Aorta (tissue), 5 donors: ENCODE data around the gene TRPM3. TPM values are rescaled to one million over a fixed set of nuclear protein-coding genes. Genes with fewer than 3 reads are reported as not detected.
"Not testable (repeated sequence)": the region's sequence is repeated elsewhere in the genome, so short reads cannot be mapped to it uniquely, and the experiment has no call there.

Experiments
- ATAC-seq: fragments of 200-7000 bp; cut with Tn5 transposase; one replicate; pipeline ENCODE4 v1.9.1; 2022; ENCODE audit warnings: moderate library complexity; ENCODE audit not compliant: low FRiP score
- DNase-seq, 2 donors: peaks; one replicate each; pipeline ENCODE4 v3.0.0-alpha.2; 2020
- H3K27ac ChIP-seq, 2 donors: one replicate each; pipeline ENCODE4 v1.5.1; 2013; ENCODE audit warnings: low read length in 2 of 2, mild to moderate bottlenecking in 2 of 2, moderate library complexity in 2 of 2, control low read depth in 1 of 2, inconsistent platforms in 1 of 2, low read depth in 1 of 2
- H3K27me3 ChIP-seq, 2 donors: one replicate each; pipeline ENCODE4 v1.6.1; 2013; ENCODE audit warnings: control low read depth in 1 of 2, low read length in 1 of 2, mild to moderate bottlenecking in 1 of 2, moderate library complexity in 1 of 2; ENCODE audit not compliant: insufficient read depth in 2 of 2, control insufficient read depth in 1 of 2
- H3K36me3 ChIP-seq, 2 donors: one replicate each; pipeline ENCODE4 v1.6.1; 2013; ENCODE audit warnings: control low read depth in 1 of 2, low read length in 1 of 2, mild to moderate bottlenecking in 1 of 2; ENCODE audit not compliant: insufficient read depth in 2 of 2, control insufficient read depth in 1 of 2
- H3K4me1 ChIP-seq, 2 donors: one replicate each; pipeline ENCODE4 v1.6.1; 2013; ENCODE audit warnings: low read length in 2 of 2, control low read depth in 1 of 2, mild to moderate bottlenecking in 1 of 2, moderate library complexity in 1 of 2; ENCODE audit not compliant: insufficient read depth in 2 of 2, control insufficient read depth in 1 of 2
- H3K4me3 ChIP-seq, 2 donors: one replicate each; pipeline ENCODE4 v1.5.1; 2013; ENCODE audit warnings: low read length in 2 of 2, control low read depth in 1 of 2, mild to moderate bottlenecking in 1 of 2
- H3K9me3 ChIP-seq: one replicate; pipeline ENCODE4 v1.6.1; 2013; ENCODE audit warnings: mild to moderate bottlenecking, low read length; ENCODE audit not compliant: control insufficient read depth
- WGBS, 2 donors: extraction: QIAGEN DNeasy Blood & Tissue Kit; methylation state at CpG; one replicate each; pipeline ENCODE4 v1.1.7; 2013; 5-methylcytosine and 5-hydroxymethylcytosine counted together
- intact Hi-C, 2 donors: fragments of 100-400 bp; cut with DNase I; formaldehyde crosslinking; loops; one replicate each; pipeline versions ENCODE4 v1.14.2 to v1.15.0; 2022
- polyA plus RNA-seq, 2 donors: library from polyadenylated mRNA; stranded (reverse); fragments of 200-250 nt; gene quantifications; one replicate each; pipeline ENCODE4 v1.2.3, GENCODE V29; 2013
- total RNA-seq, 2 donors: library from RNA; stranded (reverse); fragmentation: NEBNext Ultra II Directional; extraction: Animal tissue kit (Norgen Biotek cat#: 25700); gene quantifications; one replicate each; pipeline ENCODE4 v1.2.1, GENCODE V29; 2021
- donor health status: healthy with polysubstance abuse.
- donor health status: Bipolar disorder and iron deficiency.
- donor health status: DM: no; HTN: no; CAD: no.
- donor health status: DM: no; HTN: no; CAD: no.
- donor health status: DM: yes; HTN: yes; CAD: no.

TRPM3 gene
- total and polyA plus RNA-seq, 4 donors, result 0.13 to 5.7 (median 1.7) TPM

- Histone ChIP-seq H3K27me3 (no peaks in the 10 kb centered on the region), H3K4me3 (no peak overlapping the region), H3K4me1 (no peaks in the 10 kb centered on the region), H3K36me3 (no peaks in the 10 kb centered on the region), H3K9me3 (no peaks in the 10 kb centered on the region), H3K27ac (no peak overlapping the region)
- DNase-seq (no peak), ATAC-seq (no peak)
- WGBS, 2 donors, result 90% methylated on average over 1 of the region's 1 CpG
- intact Hi-C loops, result no loop called here
These were observed 140.1 kb downstream of the TRPM3 start for GRCh38 chr9:70981312-70981711.

- no peaks in the 10 kb centered on the region for H3K4me1 ChIP-seq
- DNase-seq (no peak), ATAC-seq (no peak)
- H3K4me3 ChIP-seq, result no peak overlapping the region
- H3K36me3 ChIP-seq, result no peaks in the 10 kb centered on the region
- no peaks in the 10 kb centered on the region for H3K27me3 ChIP-seq
- WGBS, 2 donors, result 74 to 75% methylated on average over 4 of the region's 4 CpGs
- intact Hi-C loops, result no loop called here
- H3K9me3 ChIP-seq, result no peaks in the 10 kb centered on the region
- no peak overlapping the region for H3K27ac ChIP-seq
These were observed 141.5 kb downstream of the TRPM3 start for GRCh38 chr9:70979966-70980365.

GRCh38 chr9:70978085-70978484, 143.3 kb downstream of the TRPM3 start:
- 86 to 87% methylated on average over 3 of the region's 3 CpGs for WGBS, 2 donors
- intact Hi-C loops, result no loop called here
- H3K4me3 ChIP-seq, result no peak overlapping the region
- H3K9me3 ChIP-seq, result no peaks in the 10 kb centered on the region
- no peaks in the 10 kb centered on the region for H3K4me1 ChIP-seq
- H3K27me3 ChIP-seq, result no peaks in the 10 kb centered on the region
- H3K27ac ChIP-seq, result no peak overlapping the region
- no peak for ATAC-seq
- no peaks in the 10 kb centered on the region for H3K36me3 ChIP-seq
- no peak for DNase-seq

- intact Hi-C loops, result no loop called here
- no peak for DNase-seq
- 76 to 77% methylated on average over 5 of the region's 5 CpGs for WGBS, 2 donors
- H3K27ac ChIP-seq, result no peak overlapping the region
- no peaks in the 10 kb centered on the region for H3K27me3 ChIP-seq
- no peak overlapping the region for H3K4me3 ChIP-seq
- H3K4me1 ChIP-seq, result no peaks in the 10 kb centered on the region
- ATAC-seq, result no peak
- H3K36me3 ChIP-seq, result no peaks in the 10 kb centered on the region
- no peaks in the 10 kb centered on the region for H3K9me3 ChIP-seq
These were observed 145.6 kb downstream of the TRPM3 start for GRCh38 chr9:70975821-70976220.

- H3K4me3 ChIP-seq, result no peak overlapping the region
- no peaks in the 10 kb centered on the region for H3K27me3 ChIP-seq
- H3K36me3 ChIP-seq, result no peaks in the 10 kb centered on the region
- no peaks in the 10 kb centered on the region for H3K9me3 ChIP-seq
- no peak for DNase-seq
- intact Hi-C loops, result no loop called here
- 76 to 87% methylated on average over 1 of the region's 1 CpG for WGBS, 2 donors
- H3K4me1 ChIP-seq, result no peaks in the 10 kb centered on the region
- H3K27ac ChIP-seq, result no peak overlapping the region
- no peak for ATAC-seq
These were observed 149.7 kb downstream of the TRPM3 start for GRCh38 chr9:70971723-70972122.

GRCh38 chr9:70966380-70966779, 155.0 kb downstream of the TRPM3 start:
- H3K4me3 ChIP-seq, H3K9me3 ChIP-seq, intact Hi-C loops, H3K27ac ChIP-seq, H3K27me3 ChIP-seq, H3K4me1 ChIP-seq, DNase-seq, H3K36me3 ChIP-seq, ATAC-seq: not testable (repeated sequence)
- WGBS, 2 donors, result 87 to 92% methylated on average over 3 of the region's 3 CpGs

GRCh38 chr9:70964861-70965260, 156.6 kb downstream of the TRPM3 start:
- no peaks in the 10 kb centered on the region for H3K36me3 ChIP-seq
- H3K27ac ChIP-seq, result no peak overlapping the region
- DNase-seq (no peak), ATAC-seq (no peak)
- no peak overlapping the region for H3K4me3 ChIP-seq
- no peaks in the 10 kb centered on the region for H3K27me3 ChIP-seq
- intact Hi-C loops, result no loop called here
- no peaks in the 10 kb centered on the region for H3K9me3 ChIP-seq
- peaks cover 0 to 4% of the 10 kb centered on the region in 2 donors for H3K4me1 ChIP-seq

- ATAC-seq (no peak), DNase-seq (no peak)
- Histone ChIP-seq H3K27me3 (no peaks in the 10 kb centered on the region), H3K4me1 (peaks cover 0 to 4% of the 10 kb centered on the region in 2 donors), H3K36me3 (no peaks in the 10 kb centered on the region), H3K9me3 (no peaks in the 10 kb centered on the region), H3K4me3 (no peak overlapping the region), H3K27ac (no peak overlapping the region)
- intact Hi-C loops, result no loop called here
- 28 to 31% methylated on average over 3 of the region's 3 CpGs for WGBS, 2 donors
These were observed 157.9 kb downstream of the TRPM3 start for GRCh38 chr9:70963554-70963953.

GRCh38 chr9:70962761-70963440, 158.5 kb downstream of the TRPM3 start:
- H3K9me3 ChIP-seq, result no peaks in the 10 kb centered on the region
- WGBS, 2 donors, result 93 to 95% methylated on average over 4 of the region's 4 CpGs
- no peaks in the 10 kb centered on the region for H3K36me3 ChIP-seq
- H3K4me3 ChIP-seq, result no peak overlapping the region
- ATAC-seq (no peak), DNase-seq (no peak)
- peaks cover 0 to 4% of the 10 kb centered on the region in 2 donors for H3K4me1 ChIP-seq
- intact Hi-C loops, result no loop called here
- H3K27ac ChIP-seq, result no peak overlapping the region
- no peaks in the 10 kb centered on the region for H3K27me3 ChIP-seq
